HepG2 (cell line): ENCODE results near the gene RAB17. TPM values are rescaled to one million over a fixed set of nuclear protein-coding genes. Genes with fewer than 3 reads are reported as not detected.

Experiments used
- ATAC-seq: fragments of 200-7000 bp; cut with Tn5 transposase; 3 replicates; pipeline ENCODE4 v1.9.1; 2020; ENCODE audit warnings: mild to moderate bottlenecking, moderate library complexity
- BruUV-seq: library from RNA; stranded (reverse); fragments of 400-500 nt; replicated peaks from 2 replicates; lab custom pipeline; 2021; lab: Mats Ljungman, UMichigan
- CTCF ChIA-PET: fragments of 300-600 bp; formaldehyde crosslinking; extraction: SDS; loops from one replicate; lab custom pipeline; 2021; ENCODE audit warnings: low total read pairs, inconsistent platforms, low intra/inter-chr PET ratio; lab: Yijun Ruan, JAX
- POLR2A ChIA-PET: fragments of 350-600 bp; sonication (Branson Sonifier 250); formaldehyde crosslinking; loops from one replicate; lab custom pipeline; 2020; ENCODE audit warnings: antibody characterized with exemption, inconsistent platforms; lab: Yijun Ruan, JAX
- DNase-seq: peaks from one replicate; pipeline ENCODE4 v3.0.0-alpha.2; 2015; ENCODE audit warnings: low spot score
- FAIRE-seq: peaks from 3 replicates; lab custom pipeline; 2011; peaks lifted over from hg19 to GRCh38; lab: Jason Lieb, UNC
- H2AFZ ChIP-seq: one replicate; pipeline ENCODE4 v1.6.1; 2011; ENCODE audit warnings: low read length, inconsistent platforms
- H3K27ac ChIP-seq: fragments of 300-600 bp; 3 replicates; pipeline ENCODE4 v1.8.0; 2011; ENCODE audit warnings: mixed run types, mild to moderate bottlenecking, mixed read lengths, low read length, inconsistent platforms; ENCODE audit not compliant: insufficient read depth; ENCODE audit errors: extremely low read length
- H3K27me3 ChIP-seq, 2 experiments: fragments of 200-600 bp in 1 of 2; 2 replicates in 1 of 2; 3 replicates in 1 of 2; pipeline versions ENCODE4 v1.6.0 to v1.8.0; 2011; ENCODE audit warnings: low read length in 2 of 2, mild to moderate bottlenecking in 2 of 2, moderate library complexity in 2 of 2, inconsistent platforms in 1 of 2; ENCODE audit not compliant: insufficient read depth in 2 of 2, control insufficient read depth in 1 of 2
- H3K36me3 ChIP-seq, 2 experiments: fragments of 200-600 bp in 1 of 2; replicated peaks in 1 of 2; 2 replicates in 1 of 2; 3 replicates in 1 of 2; pipeline versions ENCODE4 v1.5.1 to v1.8.0; 2011; ENCODE audit warnings: low read length in 2 of 2, inconsistent platforms in 1 of 2; ENCODE audit not compliant: insufficient read depth in 2 of 2, control insufficient read depth in 1 of 2
- H3K4me1 ChIP-seq: 2 replicates; pipeline ENCODE4 v1.5.1; 2012; ENCODE audit warnings: low read length, inconsistent platforms; ENCODE audit not compliant: insufficient read depth
- H3K4me2 ChIP-seq: 2 replicates; pipeline ENCODE4 v1.6.0; 2011; ENCODE audit warnings: low read depth, low read length, inconsistent platforms
- H3K4me3 ChIP-seq, 3 experiments: fragments of 200-600 bp in 1 of 3; sonication (generic), shearing (Covaris generic) in 1 of 3; replicated peaks in 1 of 3; 2 replicates each; pipeline ENCODE4 v1.5.1; 2011 to 2016; ENCODE audit warnings: low read length in 3 of 3, inconsistent platforms in 2 of 3, low read depth in 2 of 3, mild to moderate bottlenecking in 2 of 3, control low read depth in 1 of 3, mixed read lengths in 1 of 3; ENCODE audit not compliant: insufficient read depth in 1 of 3
- H3K79me2 ChIP-seq: one replicate; pipeline ENCODE4 v1.6.1; 2011; ENCODE audit warnings: low read length, inconsistent platforms; ENCODE audit not compliant: insufficient read depth
- H3K9ac ChIP-seq: 2 replicates; pipeline ENCODE4 v1.6.0; 2011; ENCODE audit warnings: mild to moderate bottlenecking, low read depth, low read length, inconsistent platforms; ENCODE audit not compliant: insufficient read depth
- H3K9me3 ChIP-seq: 2 replicates; pipeline ENCODE4 v1.5.1; 2012; ENCODE audit warnings: mild to moderate bottlenecking, low read length
- H4K20me1 ChIP-seq: 2 replicates; pipeline ENCODE4 v1.6.0; 2011; ENCODE audit warnings: inconsistent platforms, mild to moderate bottlenecking, low read length, moderate library complexity; ENCODE audit not compliant: insufficient read depth
- AHR ChIP-seq: IDR thresholded peaks from 2 replicates; pipeline ENCODE4 v1.6.1; 2018; ENCODE audit warnings: missing genetic modification reagents, missing compliant biosample characterization
- FOSL1 ChIP-seq: sonication (generic); formaldehyde crosslinking; IDR thresholded peaks from 2 replicates; pipeline ENCODE4 v1.9.0; 2021; ENCODE audit warnings: missing genetic modification reagents, borderline replicate concordance
- NRL ChIP-seq: sonication (generic); formaldehyde crosslinking; IDR thresholded peaks from 2 replicates; pipeline ENCODE4 v1.5.0; 2020; ENCODE audit warnings: missing genetic modification reagents, mild to moderate bottlenecking, moderate library complexity, borderline replicate concordance
- SRY ChIP-seq: sonication (generic); formaldehyde crosslinking; IDR thresholded peaks from 2 replicates; pipeline ENCODE4 v1.8.0; 2022; ENCODE audit warnings: mild to moderate bottlenecking, missing genetic modification reagents
- ZNF232 ChIP-seq: sonication (generic); formaldehyde crosslinking; IDR thresholded peaks from 2 replicates; pipeline ENCODE4 v1.4.0; 2020; ENCODE audit warnings: missing genetic modification reagents, borderline replicate concordance
- ZNF251 ChIP-seq: sonication (generic); formaldehyde crosslinking; IDR thresholded peaks from 2 replicates; pipeline ENCODE4 v1.9.0; 2021; ENCODE audit warnings: mild to moderate bottlenecking, missing genetic modification reagents
- ZNF501 ChIP-seq: sonication (generic); formaldehyde crosslinking; IDR thresholded peaks from 2 replicates; pipeline ENCODE4 v1.5.1; 2020; ENCODE audit warnings: mild to moderate bottlenecking, moderate library complexity, missing genetic modification reagents
- ZNF543 ChIP-seq: sonication (generic); formaldehyde crosslinking; IDR thresholded peaks from 2 replicates; pipeline ENCODE4 v1.4.0; 2020; ENCODE audit warnings: mild to moderate bottlenecking, missing genetic modification reagents
- ZNF572 ChIP-seq: sonication (generic); formaldehyde crosslinking; IDR thresholded peaks from 2 replicates; pipeline ENCODE4 v1.5.1; 2020; ENCODE audit warnings: mild to moderate bottlenecking, missing genetic modification reagents
- ZNF605 ChIP-seq: sonication (generic); formaldehyde crosslinking; IDR thresholded peaks from 2 replicates; pipeline ENCODE4 v1.8.0; 2022; ENCODE audit warnings: mild to moderate bottlenecking, missing genetic modification reagents
- ZNF768 ChIP-seq: sonication (generic); formaldehyde crosslinking; IDR thresholded peaks from 2 replicates; pipeline ENCODE4 v1.4.0; 2020; ENCODE audit warnings: missing genetic modification reagents
- in situ Hi-C: cut with HindIII; loops from 2 replicates; pipeline ENCODE4 v1.10.0; 2017; ENCODE audit warnings: low pct_unique_long_range_greater_than_20kb; ENCODE audit not compliant: extremely low pct_ligation_motif_present
- intact Hi-C: fragments of 100-400 bp; cut with micrococcal nuclease; formaldehyde crosslinking; loops from one replicate; pipeline ENCODE4 v1.10.0; 2022; ENCODE audit not compliant: unreplicated experiment
- polyA plus RNA-seq, 8 experiments: library from polyadenylated mRNA; depleted of rRNA in 3 of 8; stranded (reverse) in 7 of 8; unstranded in 1 of 8; fragments of >200 nt; fragmentation: Illumina TruSeq in 4 of 8; extraction: Trizol in 4 of 8; gene quantifications; 2 replicates each; pipeline versions ENCODE4 v1.2.1 to v1.2.3, GENCODE V29; 2011 to 2016; ENCODE audit warnings: low read depth in 4 of 8, missing spikeins in 1 of 8, mixed read lengths in 1 of 8; ENCODE audit not compliant: insufficient read depth in 1 of 8
- total RNA-seq, 5 experiments: library from RNA; depleted of rRNA; stranded (reverse); fragments of >200 nt; fragmentation: Illumina TruSeq; extraction: Trizol; gene quantifications; 2 replicates each; pipeline ENCODE4 v1.2.3, GENCODE V29; 2016; ENCODE audit warnings: low read depth in 1 of 5
- TF ChIP-seq, protein P1 (sequence below): sonication (generic); formaldehyde crosslinking; IDR thresholded peaks from 2 replicates; pipeline ENCODE4 v1.5.1; 2020; ENCODE audit warnings: missing genetic modification reagents, mild to moderate bottlenecking, borderline replicate concordance
- TF ChIP-seq, protein P2 (sequence below): sonication (generic); formaldehyde crosslinking; IDR thresholded peaks from 2 replicates; pipeline ENCODE4 v1.5.0; 2020; ENCODE audit warnings: mild to moderate bottlenecking, missing genetic modification reagents
- TF ChIP-seq, protein P3 (sequence below): sonication (generic); formaldehyde crosslinking; IDR thresholded peaks from 2 replicates; pipeline ENCODE4 v1.9.0; 2022; ENCODE audit warnings: missing genetic modification reagents, mild to moderate bottlenecking, borderline replicate concordance

The RAB17 gene
- total and polyA plus RNA-seq, 2 of the 13 experiments (the other 11 are each of a cell fraction or from before 2014, with no cell fraction given), result 68.0 to 124 TPM

DNA sequence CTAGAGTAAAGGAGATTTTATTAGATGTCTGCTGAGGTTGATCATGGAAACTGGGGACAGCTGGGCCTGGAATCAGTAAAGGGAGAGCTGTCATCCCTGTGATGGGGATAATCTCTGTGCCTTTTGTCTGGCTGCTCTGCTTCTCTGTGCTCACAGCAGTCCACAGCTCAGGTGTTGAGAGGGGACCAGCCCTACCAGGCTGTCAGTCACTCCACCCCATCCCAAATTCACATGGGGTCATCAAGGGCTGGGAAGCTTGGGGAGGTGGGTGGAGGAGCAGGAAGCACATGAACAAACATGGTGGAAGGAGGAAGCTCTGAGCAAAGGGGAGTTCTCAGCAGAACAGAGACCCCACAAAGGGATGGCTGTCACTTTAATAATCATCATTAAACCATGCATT is 23.1 kb upstream of the RAB17 start:
- no peaks in the 10 kb centered on the region for H4K20me1 ChIP-seq
- no peaks in the 10 kb centered on the region for H3K36me3 ChIP-seq
- no peak overlapping the region for H2AFZ ChIP-seq
- in situ Hi-C loops (no loop called here), intact Hi-C loops (loop anchor here (2.0 kb wide), 1 partner anchor 13 kb away; no protein-coding TSS in a partner anchor)
- no peaks in the 10 kb centered on the region for H3K9me3 ChIP-seq
- peak overlapping the region; percentile 19; the same call in 1 of the 2 replicates for H3K9ac ChIP-seq
- no peak for DNase-seq
- ChIA-PET POLR2A (interaction anchor here (1.0 to 2.0 kb wide), 3 partner anchors 12 to 49 kb away, joined by 3 to 9 read pairs (median 3); no protein-coding TSS in a partner anchor), CTCF (interaction anchor here (1.0 to 1.4 kb wide), 2 partner anchors 8 to 110 kb away, joined by 3 to 6 read pairs; no protein-coding TSS in a partner anchor)
- peak overlapping the region; percentile 61 for H3K4me2 ChIP-seq
- no peak for FAIRE-seq
- peak overlapping the region in 1 of 3 experiments; percentile 21; a peak in 1 of 6 replicates for H3K4me3 ChIP-seq
- ATAC-seq, result peak; percentile 33
- H3K27ac ChIP-seq, result no peak overlapping the region
- no peaks in the 10 kb centered on the region for H3K79me2 ChIP-seq
- BruUV-seq, result no TSS peak
- H3K27me3 ChIP-seq, result peaks cover 0 to 35% of the 10 kb centered on the region in 2 experiments; a peak in 3 of 5 replicates
- H3K4me1 ChIP-seq, result peaks cover 39% of the 10 kb centered on the region
- 0 out of 2 replicates have a peak, but pooled peaks have one; percentile 6 for TF ChIP-seq ZNF543
- TF ChIP-seq NRL (CRISPR knock-in tag), result 0 out of 2 replicates have a peak, but pooled peaks have one; percentile 49
- TF ChIP-seq, protein P1, sequence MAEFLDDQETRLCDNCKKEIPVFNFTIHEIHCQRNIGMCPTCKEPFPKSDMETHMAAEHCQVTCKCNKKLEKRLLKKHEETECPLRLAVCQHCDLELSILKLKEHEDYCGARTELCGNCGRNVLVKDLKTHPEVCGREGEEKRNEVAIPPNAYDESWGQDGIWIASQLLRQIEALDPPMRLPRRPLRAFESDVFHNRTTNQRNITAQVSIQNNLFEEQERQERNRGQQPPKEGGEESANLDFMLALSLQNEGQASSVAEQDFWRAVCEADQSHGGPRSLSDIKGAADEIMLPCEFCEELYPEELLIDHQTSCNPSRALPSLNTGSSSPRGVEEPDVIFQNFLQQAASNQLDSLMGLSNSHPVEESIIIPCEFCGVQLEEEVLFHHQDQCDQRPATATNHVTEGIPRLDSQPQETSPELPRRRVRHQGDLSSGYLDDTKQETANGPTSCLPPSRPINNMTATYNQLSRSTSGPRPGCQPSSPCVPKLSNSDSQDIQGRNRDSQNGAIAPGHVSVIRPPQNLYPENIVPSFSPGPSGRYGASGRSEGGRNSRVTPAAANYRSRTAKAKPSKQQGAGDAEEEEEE (CRISPR knock-in tag), result no peak
- TF ChIP-seq ZNF251 (CRISPR knock-in tag), result no peak
- TF ChIP-seq ZNF572 (CRISPR knock-in tag), result 0 out of 2 replicates have a peak, but pooled peaks have one; percentile 42
- 0 out of 2 replicates have a peak, but pooled peaks have one; percentile 6 for TF ChIP-seq AHR
- no peak for TF ChIP-seq ZNF605 (CRISPR knock-in tag)
- no peak for TF ChIP-seq FOSL1 (CRISPR knock-in tag)
- no peak for TF ChIP-seq ZNF232
- TF ChIP-seq ZNF501 (CRISPR knock-in tag), result 0 out of 2 replicates have a peak, but pooled peaks have one; percentile 10
- TF ChIP-seq, protein P2, sequence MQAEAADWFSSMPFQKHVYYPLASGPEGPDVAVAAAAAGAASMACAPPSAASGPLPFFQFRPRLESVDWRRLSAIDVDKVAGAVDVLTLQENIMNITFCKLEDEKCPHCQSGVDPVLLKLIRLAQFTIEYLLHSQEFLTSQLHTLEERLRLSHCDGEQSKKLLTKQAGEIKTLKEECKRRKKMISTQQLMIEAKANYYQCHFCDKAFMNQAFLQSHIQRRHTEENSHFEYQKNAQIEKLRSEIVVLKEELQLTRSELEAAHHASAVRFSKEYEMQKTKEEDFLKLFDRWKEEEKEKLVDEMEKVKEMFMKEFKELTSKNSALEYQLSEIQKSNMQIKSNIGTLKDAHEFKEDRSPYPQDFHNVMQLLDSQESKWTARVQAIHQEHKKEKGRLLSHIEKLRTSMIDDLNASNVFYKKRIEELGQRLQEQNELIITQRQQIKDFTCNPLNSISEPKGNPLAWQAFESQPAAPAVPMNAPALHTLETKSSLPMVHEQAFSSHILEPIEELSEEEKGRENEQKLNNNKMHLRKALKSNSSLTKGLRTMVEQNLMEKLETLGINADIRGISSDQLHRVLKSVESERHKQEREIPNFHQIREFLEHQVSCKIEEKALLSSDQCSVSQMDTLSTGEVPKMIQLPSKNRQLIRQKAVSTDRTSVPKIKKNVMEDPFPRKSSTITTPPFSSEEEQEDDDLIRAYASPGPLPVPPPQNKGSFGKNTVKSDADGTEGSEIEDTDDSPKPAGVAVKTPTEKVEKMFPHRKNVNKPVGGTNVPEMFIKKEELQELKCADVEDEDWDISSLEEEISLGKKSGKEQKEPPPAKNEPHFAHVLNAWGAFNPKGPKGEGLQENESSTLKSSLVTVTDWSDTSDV (CRISPR knock-in tag), result 0 out of 2 replicates have a peak, but pooled peaks have one; percentile 37
- 0 out of 2 replicates have a peak, but pooled peaks have one; percentile 48 for TF ChIP-seq SRY (CRISPR knock-in tag)
- peak; percentile 69; the same call in 1 of the 2 replicates for TF ChIP-seq ZNF768
- TF ChIP-seq, protein P3, sequence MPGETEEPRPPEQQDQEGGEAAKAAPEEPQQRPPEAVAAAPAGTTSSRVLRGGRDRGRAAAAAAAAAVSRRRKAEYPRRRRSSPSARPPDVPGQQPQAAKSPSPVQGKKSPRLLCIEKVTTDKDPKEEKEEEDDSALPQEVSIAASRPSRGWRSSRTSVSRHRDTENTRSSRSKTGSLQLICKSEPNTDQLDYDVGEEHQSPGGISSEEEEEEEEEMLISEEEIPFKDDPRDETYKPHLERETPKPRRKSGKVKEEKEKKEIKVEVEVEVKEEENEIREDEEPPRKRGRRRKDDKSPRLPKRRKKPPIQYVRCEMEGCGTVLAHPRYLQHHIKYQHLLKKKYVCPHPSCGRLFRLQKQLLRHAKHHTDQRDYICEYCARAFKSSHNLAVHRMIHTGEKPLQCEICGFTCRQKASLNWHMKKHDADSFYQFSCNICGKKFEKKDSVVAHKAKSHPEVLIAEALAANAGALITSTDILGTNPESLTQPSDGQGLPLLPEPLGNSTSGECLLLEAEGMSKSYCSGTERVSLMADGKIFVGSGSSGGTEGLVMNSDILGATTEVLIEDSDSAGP, result 0 out of 2 replicates have a peak, but pooled peaks have one; percentile 10
